ENCODE measurements around the gene BRINP3. TPM values are rescaled to one million over a fixed set of nuclear protein-coding genes. Genes with fewer than 3 reads are reported as not detected.

BRINP3 gene
- total and polyA plus RNA-seq, 3 donors from 2014 or later: 2.0 to 10.6 (median 2.2) TPM

DNA sequence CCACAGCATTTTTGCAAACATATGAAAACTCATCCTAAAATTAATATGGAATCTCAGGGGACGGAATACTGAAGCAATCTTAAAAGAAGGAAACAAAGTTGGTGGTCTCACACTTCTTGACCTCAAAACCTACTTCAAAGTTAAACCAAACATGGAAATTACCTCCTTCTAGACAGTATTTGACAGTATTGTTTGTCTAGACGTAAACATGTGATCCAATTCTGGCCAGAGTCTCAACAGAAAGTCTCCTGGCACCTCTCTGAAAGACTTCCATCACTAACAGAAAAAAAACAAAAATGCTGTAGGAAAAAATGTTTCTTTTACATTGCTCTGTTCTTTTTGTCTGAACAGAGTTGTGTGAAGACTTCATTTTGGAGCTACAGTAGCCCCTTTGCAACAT is 99.7 kb downstream of the BRINP3 start:
- TF ChIP-seq POLR2A (IDR thresholded peaks at IDR 0.05): no peak
- TF ChIP-seq, protein P1, sequence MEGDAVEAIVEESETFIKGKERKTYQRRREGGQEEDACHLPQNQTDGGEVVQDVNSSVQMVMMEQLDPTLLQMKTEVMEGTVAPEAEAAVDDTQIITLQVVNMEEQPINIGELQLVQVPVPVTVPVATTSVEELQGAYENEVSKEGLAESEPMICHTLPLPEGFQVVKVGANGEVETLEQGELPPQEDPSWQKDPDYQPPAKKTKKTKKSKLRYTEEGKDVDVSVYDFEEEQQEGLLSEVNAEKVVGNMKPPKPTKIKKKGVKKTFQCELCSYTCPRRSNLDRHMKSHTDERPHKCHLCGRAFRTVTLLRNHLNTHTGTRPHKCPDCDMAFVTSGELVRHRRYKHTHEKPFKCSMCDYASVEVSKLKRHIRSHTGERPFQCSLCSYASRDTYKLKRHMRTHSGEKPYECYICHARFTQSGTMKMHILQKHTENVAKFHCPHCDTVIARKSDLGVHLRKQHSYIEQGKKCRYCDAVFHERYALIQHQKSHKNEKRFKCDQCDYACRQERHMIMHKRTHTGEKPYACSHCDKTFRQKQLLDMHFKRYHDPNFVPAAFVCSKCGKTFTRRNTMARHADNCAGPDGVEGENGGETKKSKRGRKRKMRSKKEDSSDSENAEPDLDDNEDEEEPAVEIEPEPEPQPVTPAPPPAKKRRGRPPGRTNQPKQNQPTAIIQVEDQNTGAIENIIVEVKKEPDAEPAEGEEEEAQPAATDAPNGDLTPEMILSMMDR (IDR thresholded peaks at IDR 0.05): no peak
- Histone ChIP-seq H3K9me3 (no peaks in the 10 kb centered on the region), H3K4me1 (no peaks in the 10 kb centered on the region), H3K27me3 (no peaks in the 10 kb centered on the region), H3K4me3 (no peak overlapping the region), H3K27ac (no peak overlapping the region), H3K36me3 (ENCODE audit: low read depth, missing control alignments) (no peaks in the 10 kb centered on the region)
- no peak for DNase-seq
- intact Hi-C loops (cut with DNase I; ENCODE audit: low total_unique reads): no loop called here
- 80 to 82% methylated on average over 2 of the region's 2 CpGs for WGBS, 2 donors

DNA sequence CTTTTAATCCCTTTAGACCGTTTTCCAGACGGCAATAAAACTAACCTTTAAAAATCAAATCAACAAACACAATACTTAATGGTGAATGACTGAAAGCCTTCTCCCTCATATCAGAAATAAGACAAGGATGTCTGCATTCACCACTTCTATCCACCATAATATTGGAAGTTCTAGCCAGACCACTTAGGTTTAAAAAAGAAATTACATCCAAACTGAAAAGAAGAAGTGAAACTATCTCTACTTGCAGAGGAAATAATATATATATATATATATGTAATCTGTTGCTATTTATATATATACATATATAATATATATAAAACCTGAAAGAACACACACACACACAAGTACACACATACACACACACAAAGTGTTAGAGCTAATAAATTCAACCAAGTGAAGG is 100.4 kb downstream of the BRINP3 start:
- H3K36me3 ChIP-seq (ENCODE audit: low read depth, missing control alignments): no peaks in the 10 kb centered on the region
- no peak overlapping the region for H3K27ac ChIP-seq
- TF ChIP-seq POLR2A (IDR thresholded peaks at IDR 0.05): no peak
- TF ChIP-seq, protein P1 (IDR thresholded peaks at IDR 0.05): no peak
- intact Hi-C loops (cut with DNase I; ENCODE audit: low total_unique reads): no loop called here
- H3K27me3 ChIP-seq: no peaks in the 10 kb centered on the region
- 83 to 88% methylated on average over 2 of the region's 2 CpGs for WGBS, 2 donors
- H3K4me3 ChIP-seq: no peak overlapping the region
- H3K9me3 ChIP-seq: no peaks in the 10 kb centered on the region
- DNase-seq: no peak
- no peaks in the 10 kb centered on the region for H3K4me1 ChIP-seq

DNA sequence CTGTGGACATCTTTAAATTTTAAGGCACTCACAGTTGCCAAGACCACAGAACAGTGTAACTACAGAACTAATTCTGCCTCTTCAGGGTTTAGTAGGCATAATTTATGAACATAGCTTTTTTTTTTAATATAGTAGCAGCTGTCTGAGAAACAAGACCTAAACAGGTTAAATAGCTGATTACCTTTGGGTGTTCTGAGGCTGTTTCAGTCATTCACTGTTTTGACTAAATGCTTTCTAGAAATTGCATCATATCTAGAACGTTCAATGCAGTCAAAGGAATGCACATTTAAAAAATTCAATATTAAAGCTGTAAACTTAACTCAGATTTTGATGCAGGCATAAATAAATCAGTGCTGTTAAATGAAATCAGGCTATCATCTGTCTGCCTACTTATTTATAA is 101.6 kb downstream of the BRINP3 start:
- H3K36me3 ChIP-seq (ENCODE audit: low read depth, missing control alignments): no peaks in the 10 kb centered on the region
- intact Hi-C loops (cut with DNase I; ENCODE audit: low total_unique reads): no loop called here
- 29 to 71% methylated on average over 1 of the region's 1 CpG for WGBS, 2 donors
- H3K27me3 ChIP-seq: no peaks in the 10 kb centered on the region
- no peaks in the 10 kb centered on the region for H3K9me3 ChIP-seq
- DNase-seq: no peak
- H3K4me1 ChIP-seq: no peaks in the 10 kb centered on the region
- H3K27ac ChIP-seq: no peak overlapping the region
- H3K4me3 ChIP-seq: no peak overlapping the region
- no peak for TF ChIP-seq POLR2A (IDR thresholded peaks at IDR 0.05)
- TF ChIP-seq, protein P1 (IDR thresholded peaks at IDR 0.05): no peak

DNA sequence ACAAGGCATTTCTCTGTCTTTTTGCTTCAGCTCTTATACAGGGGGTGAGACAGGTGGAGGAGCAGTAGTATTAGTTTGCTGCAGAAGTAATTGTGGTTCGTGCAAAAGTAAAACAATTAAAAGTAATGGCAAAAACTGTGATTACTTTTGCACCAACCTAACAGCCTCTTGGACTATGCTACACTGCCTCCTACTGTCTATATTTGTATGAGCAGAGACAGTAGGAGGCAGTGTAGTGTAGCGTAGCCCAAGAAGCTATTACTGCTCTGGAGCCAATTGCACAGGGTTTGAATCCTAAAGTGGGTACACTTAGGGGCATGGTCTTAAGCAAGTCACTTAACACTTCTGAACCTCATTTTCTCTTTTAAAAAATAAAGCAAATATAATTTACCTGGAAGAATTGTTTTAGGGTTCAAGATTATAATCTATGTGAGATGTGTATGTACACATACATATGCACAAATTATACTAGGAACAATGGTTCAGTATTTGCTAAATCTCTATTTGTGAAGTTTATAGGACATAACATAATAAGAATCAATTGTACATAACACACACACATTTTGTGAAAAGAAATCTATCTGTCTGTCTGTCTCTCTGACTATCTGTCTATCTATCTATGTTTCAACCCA is 103.8 kb downstream of the BRINP3 start:
- Histone ChIP-seq H3K27ac (no peak overlapping the region), H3K4me1 (no peaks in the 10 kb centered on the region), H3K4me3 (no peak overlapping the region), H3K36me3 (ENCODE audit: low read depth, missing control alignments) (no peaks in the 10 kb centered on the region), H3K27me3 (no peaks in the 10 kb centered on the region), H3K9me3 (no peaks in the 10 kb centered on the region)
- TF ChIP-seq, protein P1 (IDR thresholded peaks at IDR 0.05): peak in 2 of 3 experiments; percentile 34 to 38
- TF ChIP-seq POLR2A (IDR thresholded peaks at IDR 0.05): no peak
- intact Hi-C loops (cut with DNase I; ENCODE audit: low total_unique reads): no loop called here
- no peak for DNase-seq
- 50 to 57% methylated on average over 2 of the region's 2 CpGs for WGBS, 2 donors

DNA sequence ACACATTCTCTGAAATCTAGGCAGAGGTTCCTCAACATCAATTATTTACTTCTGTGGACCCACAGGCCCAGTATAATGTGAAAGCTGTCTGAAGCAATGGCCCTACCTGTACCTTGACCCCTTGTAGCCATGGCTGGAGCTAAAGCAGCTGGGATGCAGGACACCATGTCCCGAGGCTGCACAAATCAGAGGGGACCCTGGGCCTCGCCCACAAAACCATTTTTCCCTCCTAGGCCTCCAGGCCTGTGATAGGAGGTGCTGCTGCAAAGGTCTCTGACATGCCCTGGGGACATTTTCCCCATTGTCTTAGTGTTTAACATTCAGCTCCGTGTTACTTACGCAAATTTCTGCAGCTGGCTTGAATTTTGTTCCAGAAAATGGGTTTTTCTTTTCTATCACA is 110.5 kb downstream of the BRINP3 start:
- no peaks in the 10 kb centered on the region for H3K27me3 ChIP-seq
- no peaks in the 10 kb centered on the region for H3K36me3 ChIP-seq (ENCODE audit: low read depth, missing control alignments)
- H3K9me3 ChIP-seq: no peaks in the 10 kb centered on the region
- H3K4me1 ChIP-seq: no peaks in the 10 kb centered on the region
- no peak for DNase-seq
- WGBS, 2 donors: 91 to 92% methylated on average over 4 of the region's 4 CpGs
- TF ChIP-seq, protein P1 (IDR thresholded peaks at IDR 0.05): no peak
- TF ChIP-seq POLR2A (IDR thresholded peaks at IDR 0.05): no peak
- intact Hi-C loops (cut with DNase I; ENCODE audit: low total_unique reads): no loop called here
- no peak overlapping the region for H3K27ac ChIP-seq
- no peak overlapping the region for H3K4me3 ChIP-seq
